ENCODE results near the gene HAUS6.
"Not testable (repeated sequence)": the region's sequence is repeated elsewhere in the genome, so short reads cannot be mapped to it uniquely, and the experiment has no call there.

HAUS6 gene, protein sequence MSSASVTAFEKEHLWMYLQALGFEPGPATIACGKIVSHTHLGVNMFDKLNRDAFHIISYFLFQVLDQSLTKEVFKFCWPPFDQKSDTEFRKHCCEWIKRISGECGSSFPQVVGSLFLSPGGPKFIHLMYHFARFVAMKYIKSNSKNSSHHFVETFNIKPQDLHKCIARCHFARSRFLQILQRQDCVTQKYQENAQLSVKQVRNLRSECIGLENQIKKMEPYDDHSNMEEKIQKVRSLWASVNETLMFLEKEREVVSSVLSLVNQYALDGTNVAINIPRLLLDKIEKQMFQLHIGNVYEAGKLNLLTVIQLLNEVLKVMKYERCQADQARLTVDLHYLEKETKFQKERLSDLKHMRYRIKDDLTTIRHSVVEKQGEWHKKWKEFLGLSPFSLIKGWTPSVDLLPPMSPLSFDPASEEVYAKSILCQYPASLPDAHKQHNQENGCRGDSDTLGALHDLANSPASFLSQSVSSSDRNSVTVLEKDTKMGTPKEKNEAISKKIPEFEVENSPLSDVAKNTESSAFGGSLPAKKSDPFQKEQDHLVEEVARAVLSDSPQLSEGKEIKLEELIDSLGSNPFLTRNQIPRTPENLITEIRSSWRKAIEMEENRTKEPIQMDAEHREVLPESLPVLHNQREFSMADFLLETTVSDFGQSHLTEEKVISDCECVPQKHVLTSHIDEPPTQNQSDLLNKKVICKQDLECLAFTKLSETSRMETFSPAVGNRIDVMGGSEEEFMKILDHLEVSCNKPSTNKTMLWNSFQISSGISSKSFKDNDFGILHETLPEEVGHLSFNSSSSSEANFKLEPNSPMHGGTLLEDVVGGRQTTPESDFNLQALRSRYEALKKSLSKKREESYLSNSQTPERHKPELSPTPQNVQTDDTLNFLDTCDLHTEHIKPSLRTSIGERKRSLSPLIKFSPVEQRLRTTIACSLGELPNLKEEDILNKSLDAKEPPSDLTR

DNA sequence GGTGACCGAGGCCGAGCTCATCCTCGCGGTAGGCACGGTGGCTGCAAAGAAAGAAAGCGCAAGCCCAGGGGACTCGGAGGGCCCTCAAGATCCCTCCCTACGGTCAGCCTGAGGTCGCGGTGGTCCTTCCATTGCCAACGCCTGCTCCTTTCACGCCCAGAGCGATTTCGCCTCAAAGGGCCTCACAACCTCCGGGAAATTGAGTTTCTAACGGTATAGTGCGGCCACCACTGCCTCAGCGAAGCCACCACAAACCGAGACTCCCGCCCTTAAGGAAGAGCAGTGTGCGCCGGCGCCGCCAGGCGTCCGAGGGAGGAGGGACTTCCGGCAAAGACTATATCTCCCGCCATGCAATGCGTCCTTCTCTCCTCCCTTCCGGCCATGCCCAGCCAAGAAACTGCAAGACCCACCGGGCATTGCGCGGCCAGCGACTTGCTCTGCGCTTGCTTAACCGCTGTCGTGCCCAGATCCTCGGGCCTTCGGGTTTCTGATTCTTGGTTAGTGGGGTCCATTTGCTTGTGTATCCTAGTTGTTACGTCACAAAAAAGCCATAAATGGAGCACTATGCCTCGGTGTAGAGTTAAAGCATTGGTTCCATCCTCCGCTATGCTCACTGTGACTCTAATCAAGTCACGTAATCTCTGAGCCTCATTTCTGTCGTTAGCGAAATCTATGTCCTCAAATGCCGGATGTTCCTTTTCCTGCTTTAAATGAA is at the start of gene HAUS6:
Gene HAUS6 (minus strand): TSS at position 274 of the 715 bp plus-strand sequence. CDS start 253 bp downstream, at position 21.
- no peaks in the 10 kb centered on the region for H3K27me3 ChIP-seq (ENCODE audit: control insufficient read depth, insufficient read depth, low read length)
- peaks cover 2% of the 10 kb centered on the region for H3K4me1 ChIP-seq (ENCODE audit: control insufficient read depth, insufficient read depth, low read length)
- H3K36me3 ChIP-seq (ENCODE audit: control insufficient read depth, insufficient read depth, low read length): no peaks in the 10 kb centered on the region
- H3K4me3 ChIP-seq (ENCODE audit: low read length): peak within 1 kb of the TSS; percentile 76
- peak within 1 kb of the TSS; percentile 42 for H3K9ac ChIP-seq (ENCODE audit: low read length)
- peak within 1 kb of the TSS; percentile 89 for H3K27ac ChIP-seq (ENCODE audit: low read depth, low read length)

DNA sequence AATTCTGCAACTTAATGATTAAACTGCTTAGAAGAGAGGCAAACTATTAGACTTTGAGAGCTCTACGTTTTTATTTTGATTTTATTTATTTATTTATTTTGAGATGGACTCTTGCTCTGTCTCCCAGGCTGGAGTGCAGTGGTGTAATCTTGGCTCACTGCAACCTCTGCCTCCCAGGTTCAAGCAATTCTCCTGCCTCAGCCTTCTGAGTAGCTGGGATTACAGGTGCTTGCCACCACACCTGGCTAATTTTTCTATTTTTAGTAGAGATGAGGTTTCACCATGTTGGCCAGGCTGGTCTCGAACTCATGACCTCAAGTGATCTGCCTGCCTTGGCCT is 49.4 kb upstream of the HAUS6 start:
- H3K36me3 ChIP-seq (ENCODE audit: control insufficient read depth, insufficient read depth, low read length); H3K4me3 ChIP-seq (ENCODE audit: low read length); H3K9ac ChIP-seq (ENCODE audit: low read length); H3K27me3 ChIP-seq (ENCODE audit: control insufficient read depth, insufficient read depth, low read length); H3K27ac ChIP-seq (ENCODE audit: low read depth, low read length); H3K4me1 ChIP-seq (ENCODE audit: control insufficient read depth, insufficient read depth, low read length): not testable (repeated sequence)

DNA sequence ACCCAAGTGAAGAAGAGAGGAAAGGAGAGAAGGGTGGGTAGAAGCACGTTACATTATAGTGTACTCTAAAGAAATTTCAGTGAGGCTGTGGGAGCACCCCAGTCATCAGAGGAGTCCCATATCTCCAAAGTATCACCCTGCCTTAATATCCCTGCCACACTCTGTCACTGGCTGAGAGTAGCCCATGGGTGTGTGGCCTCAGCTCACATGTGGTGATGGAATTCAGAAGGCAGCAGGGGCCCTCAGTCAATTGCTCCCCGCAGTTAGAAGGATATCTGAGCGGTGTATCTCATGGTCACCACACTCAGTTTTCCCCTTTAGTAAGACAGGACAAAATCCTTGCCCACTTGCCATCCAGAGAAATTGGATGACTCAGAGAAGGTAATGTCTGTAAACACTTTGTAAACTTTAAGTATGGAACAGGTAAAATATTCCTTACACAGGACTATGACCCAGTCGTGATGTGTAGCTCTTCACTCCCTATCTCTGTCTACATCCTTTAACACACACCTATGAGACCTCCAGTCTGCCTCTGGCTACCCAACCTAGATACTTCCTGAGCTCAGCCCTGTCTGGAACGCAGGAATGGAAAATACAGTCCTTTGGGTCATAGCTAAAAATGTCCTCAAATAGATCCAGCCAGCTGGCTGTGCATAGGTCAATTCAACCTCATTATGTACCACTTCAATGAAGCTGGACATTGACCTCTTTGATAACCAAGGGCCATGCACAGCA is 48.9 kb upstream of the HAUS6 start:
- no peaks in the 10 kb centered on the region for H3K36me3 ChIP-seq (ENCODE audit: control insufficient read depth, insufficient read depth, low read length)
- no peaks in the 10 kb centered on the region for H3K27me3 ChIP-seq (ENCODE audit: control insufficient read depth, insufficient read depth, low read length)
- no peak overlapping the region for H3K27ac ChIP-seq (ENCODE audit: low read depth, low read length)
- H3K4me1 ChIP-seq (ENCODE audit: control insufficient read depth, insufficient read depth, low read length): no peaks in the 10 kb centered on the region
- H3K9ac ChIP-seq (ENCODE audit: low read length): no peak overlapping the region
- no peak overlapping the region for H3K4me3 ChIP-seq (ENCODE audit: low read length)

- no peaks in the 10 kb centered on the region for H3K27me3 ChIP-seq (ENCODE audit: control insufficient read depth, insufficient read depth, low read length)
- H3K9ac ChIP-seq (ENCODE audit: low read length): no peak overlapping the region
- no peaks in the 10 kb centered on the region for H3K4me1 ChIP-seq (ENCODE audit: control insufficient read depth, insufficient read depth, low read length)
- H3K36me3 ChIP-seq (ENCODE audit: control insufficient read depth, insufficient read depth, low read length): no peaks in the 10 kb centered on the region
- no peak overlapping the region for H3K27ac ChIP-seq (ENCODE audit: low read depth, low read length)
- H3K4me3 ChIP-seq (ENCODE audit: low read length): no peak overlapping the region
Measured at GRCh38 chr9:19149230-19149629, 46.5 kb upstream of the HAUS6 start.

DNA sequence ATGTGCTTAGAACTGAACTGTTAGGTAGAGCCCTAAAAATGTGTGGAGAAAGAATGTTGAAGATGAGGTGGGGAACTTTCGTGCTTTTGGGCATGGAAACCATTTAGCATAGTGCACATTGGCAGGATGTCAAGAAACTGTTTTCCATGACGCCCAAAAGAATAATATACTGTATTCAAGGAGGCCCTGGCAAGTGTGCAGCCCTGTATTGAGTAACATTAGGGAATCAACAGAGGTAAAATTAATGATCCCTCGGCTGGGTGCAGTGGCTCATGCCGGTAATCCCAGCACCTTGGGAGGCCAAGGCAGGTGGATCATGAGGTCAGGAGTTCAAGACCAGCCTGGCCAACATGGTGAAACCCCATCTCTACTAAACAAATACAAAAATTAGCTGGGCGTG is 45.5 kb upstream of the HAUS6 start:
- H3K9ac ChIP-seq (ENCODE audit: low read length): no peak overlapping the region
- no peak overlapping the region for H3K27ac ChIP-seq (ENCODE audit: low read depth, low read length)
- H3K4me1 ChIP-seq (ENCODE audit: control insufficient read depth, insufficient read depth, low read length): no peaks in the 10 kb centered on the region
- no peak overlapping the region for H3K4me3 ChIP-seq (ENCODE audit: low read length)
- H3K27me3 ChIP-seq (ENCODE audit: control insufficient read depth, insufficient read depth, low read length): no peaks in the 10 kb centered on the region
- H3K36me3 ChIP-seq (ENCODE audit: control insufficient read depth, insufficient read depth, low read length): no peaks in the 10 kb centered on the region

- H3K27me3 ChIP-seq (ENCODE audit: control insufficient read depth, insufficient read depth, low read length): no peaks in the 10 kb centered on the region
- H3K4me1 ChIP-seq (ENCODE audit: control insufficient read depth, insufficient read depth, low read length): no peaks in the 10 kb centered on the region
- no peaks in the 10 kb centered on the region for H3K36me3 ChIP-seq (ENCODE audit: control insufficient read depth, insufficient read depth, low read length)
- H3K27ac ChIP-seq (ENCODE audit: low read depth, low read length): no peak overlapping the region
- H3K4me3 ChIP-seq (ENCODE audit: low read length): no peak overlapping the region
- H3K9ac ChIP-seq (ENCODE audit: low read length): no peak overlapping the region
Measured at GRCh38 chr9:19146441-19147024, 43.8 kb upstream of the HAUS6 start.

- H3K36me3 ChIP-seq (ENCODE audit: control insufficient read depth, insufficient read depth, low read length): no peaks in the 10 kb centered on the region
- no peak overlapping the region for H3K4me3 ChIP-seq (ENCODE audit: low read length)
- H3K4me1 ChIP-seq (ENCODE audit: control insufficient read depth, insufficient read depth, low read length): no peaks in the 10 kb centered on the region
Measured at GRCh38 chr9:19145881-19146280, 43.2 kb upstream of the HAUS6 start.

DNA sequence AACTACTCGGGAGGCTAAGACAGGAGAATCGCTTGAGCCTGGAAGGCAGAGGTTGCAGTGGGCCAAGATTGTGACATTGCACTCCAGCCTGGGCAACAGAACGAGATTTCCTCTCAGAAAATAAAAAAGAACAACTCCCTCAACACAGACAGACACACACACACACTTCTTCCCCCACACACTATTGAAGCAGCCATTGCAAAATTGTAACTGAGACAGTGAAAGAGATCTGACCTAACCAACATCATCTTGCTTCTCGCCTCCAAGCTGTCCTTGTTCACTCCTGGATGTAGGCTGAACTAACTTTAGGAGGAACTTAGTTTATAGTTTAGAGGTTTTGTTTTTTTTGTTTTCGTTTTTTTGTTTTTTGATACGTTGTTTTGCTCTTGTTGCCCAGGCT is 37.6 kb upstream of the HAUS6 start:
- Histone ChIP-seq H3K27ac (ENCODE audit: low read depth, low read length) (no peak overlapping the region), H3K36me3 (ENCODE audit: control insufficient read depth, insufficient read depth, low read length) (no peaks in the 10 kb centered on the region), H3K4me1 (ENCODE audit: control insufficient read depth, insufficient read depth, low read length) (no peaks in the 10 kb centered on the region), H3K4me3 (ENCODE audit: low read length) (no peak overlapping the region), H3K9ac (ENCODE audit: low read length) (no peak overlapping the region), H3K27me3 (ENCODE audit: control insufficient read depth, insufficient read depth, low read length) (no peaks in the 10 kb centered on the region)

More at GRCh38 chr9:19145881-19146280, 43.2 kb upstream of the HAUS6 start:
- Histone ChIP-seq H3K27ac (ENCODE audit: low read depth, low read length) (no peak overlapping the region), H3K9ac (ENCODE audit: low read length) (no peak overlapping the region), H3K27me3 (ENCODE audit: control insufficient read depth, insufficient read depth, low read length) (no peaks in the 10 kb centered on the region)

- H3K4me1 ChIP-seq (ENCODE audit: control insufficient read depth, insufficient read depth, low read length): no peaks in the 10 kb centered on the region
- no peaks in the 10 kb centered on the region for H3K36me3 ChIP-seq (ENCODE audit: control insufficient read depth, insufficient read depth, low read length)
- H3K27ac ChIP-seq (ENCODE audit: low read depth, low read length): no peak overlapping the region
- no peak overlapping the region for H3K9ac ChIP-seq (ENCODE audit: low read length)
- H3K4me3 ChIP-seq (ENCODE audit: low read length): no peak overlapping the region
- H3K27me3 ChIP-seq (ENCODE audit: control insufficient read depth, insufficient read depth, low read length): no peaks in the 10 kb centered on the region
Measured at GRCh38 chr9:19138084-19138483, 35.4 kb upstream of the HAUS6 start.

DNA sequence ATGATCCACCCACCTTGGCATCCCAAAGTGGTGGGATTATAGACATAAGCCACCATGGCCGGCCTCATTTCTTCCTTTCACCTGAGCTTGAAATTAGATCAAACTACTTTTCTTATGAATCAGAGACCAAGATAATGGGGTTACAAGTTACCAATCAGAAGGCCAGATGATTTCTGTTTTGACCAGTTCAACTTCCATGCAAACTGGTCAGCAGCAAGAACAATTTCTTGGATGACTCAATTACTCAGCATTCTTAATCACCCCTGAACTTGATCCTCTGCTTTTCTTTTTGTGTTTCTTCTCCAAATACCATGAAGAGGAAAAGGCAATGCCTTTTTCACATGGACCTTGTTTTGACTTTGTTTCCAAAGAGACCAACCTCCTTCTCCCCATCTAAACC is 34.6 kb upstream of the HAUS6 start:
- no peak overlapping the region for H3K9ac ChIP-seq (ENCODE audit: low read length)
- H3K36me3 ChIP-seq (ENCODE audit: control insufficient read depth, insufficient read depth, low read length): no peaks in the 10 kb centered on the region
- no peak overlapping the region for H3K4me3 ChIP-seq (ENCODE audit: low read length)
- no peaks in the 10 kb centered on the region for H3K4me1 ChIP-seq (ENCODE audit: control insufficient read depth, insufficient read depth, low read length)
- no peak overlapping the region for H3K27ac ChIP-seq (ENCODE audit: low read depth, low read length)
- no peaks in the 10 kb centered on the region for H3K27me3 ChIP-seq (ENCODE audit: control insufficient read depth, insufficient read depth, low read length)

DNA sequence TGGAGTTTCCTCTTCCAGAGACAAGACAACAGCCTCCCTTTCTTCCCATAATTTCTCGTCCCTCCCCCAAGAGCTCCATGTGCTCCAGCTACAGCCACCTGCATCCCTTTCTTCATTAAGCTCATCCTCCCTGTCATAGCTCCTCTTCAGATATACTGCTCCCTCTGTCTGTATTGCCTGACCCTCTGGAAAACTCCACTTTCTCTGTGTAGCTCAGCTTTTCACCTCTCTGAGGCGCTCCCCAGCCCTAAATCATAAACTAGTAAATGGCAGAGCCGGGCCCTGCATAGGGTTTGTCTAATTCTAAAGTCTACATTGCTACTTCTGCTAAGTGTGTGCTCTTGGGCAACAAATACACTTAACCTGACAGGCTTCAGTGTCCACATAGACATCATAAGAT is 33.4 kb upstream of the HAUS6 start:
- Histone ChIP-seq H3K27ac (ENCODE audit: low read depth, low read length) (no peak overlapping the region), H3K9ac (ENCODE audit: low read length) (no peak overlapping the region), H3K27me3 (ENCODE audit: control insufficient read depth, insufficient read depth, low read length) (no peaks in the 10 kb centered on the region), H3K4me3 (ENCODE audit: low read length) (no peak overlapping the region), H3K36me3 (ENCODE audit: control insufficient read depth, insufficient read depth, low read length) (no peaks in the 10 kb centered on the region), H3K4me1 (ENCODE audit: control insufficient read depth, insufficient read depth, low read length) (no peaks in the 10 kb centered on the region)
